HG02840 (cell line): ENCODE results near the gene CCL25.
"Not testable (repeated sequence)": the region's sequence is repeated elsewhere in the genome, so short reads cannot be mapped to it uniquely, and the experiment has no call there.

Source experiments
- ATAC-seq: cut with Tn5 transposase; IDR thresholded peaks from one replicate; pipeline ENCODE4 v1.9.1; 2021; ENCODE audit warnings: mild to moderate bottlenecking, moderate library complexity, moderate number of reproducible peaks; ENCODE audit not compliant: unreplicated experiment, low FRiP score

The CCL25 gene

DNA sequence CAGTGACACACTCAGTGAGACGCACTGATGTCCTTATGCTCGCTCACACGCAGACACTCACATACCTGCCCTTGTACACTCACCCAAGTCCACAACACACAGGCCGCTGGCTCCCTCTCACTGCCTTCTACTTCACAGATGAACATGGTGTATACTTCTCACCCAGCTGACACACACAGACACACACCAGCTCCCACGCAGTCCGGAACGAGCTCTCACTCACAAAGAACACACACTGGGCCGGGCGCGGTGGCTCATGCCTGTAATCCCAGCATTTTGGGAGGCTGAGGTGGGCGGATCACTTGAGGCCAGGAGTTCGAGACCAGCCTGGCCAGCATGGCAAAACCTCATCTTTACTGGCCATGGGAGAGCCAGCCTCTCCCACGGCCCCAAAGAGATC lies 31.6 kb downstream of the CCL25 start:
- no peak for ATAC-seq

GRCh38 chr19:8085598-8086408 lies 33.2 kb downstream of the CCL25 start:
- no peak for ATAC-seq

GRCh38 chr19:8086849-8087248 lies 34.3 kb downstream of the CCL25 start:
- no peak for ATAC-seq

GRCh38 chr19:8087876-8088275 lies 35.3 kb downstream of the CCL25 start:
- ATAC-seq = no peak

DNA sequence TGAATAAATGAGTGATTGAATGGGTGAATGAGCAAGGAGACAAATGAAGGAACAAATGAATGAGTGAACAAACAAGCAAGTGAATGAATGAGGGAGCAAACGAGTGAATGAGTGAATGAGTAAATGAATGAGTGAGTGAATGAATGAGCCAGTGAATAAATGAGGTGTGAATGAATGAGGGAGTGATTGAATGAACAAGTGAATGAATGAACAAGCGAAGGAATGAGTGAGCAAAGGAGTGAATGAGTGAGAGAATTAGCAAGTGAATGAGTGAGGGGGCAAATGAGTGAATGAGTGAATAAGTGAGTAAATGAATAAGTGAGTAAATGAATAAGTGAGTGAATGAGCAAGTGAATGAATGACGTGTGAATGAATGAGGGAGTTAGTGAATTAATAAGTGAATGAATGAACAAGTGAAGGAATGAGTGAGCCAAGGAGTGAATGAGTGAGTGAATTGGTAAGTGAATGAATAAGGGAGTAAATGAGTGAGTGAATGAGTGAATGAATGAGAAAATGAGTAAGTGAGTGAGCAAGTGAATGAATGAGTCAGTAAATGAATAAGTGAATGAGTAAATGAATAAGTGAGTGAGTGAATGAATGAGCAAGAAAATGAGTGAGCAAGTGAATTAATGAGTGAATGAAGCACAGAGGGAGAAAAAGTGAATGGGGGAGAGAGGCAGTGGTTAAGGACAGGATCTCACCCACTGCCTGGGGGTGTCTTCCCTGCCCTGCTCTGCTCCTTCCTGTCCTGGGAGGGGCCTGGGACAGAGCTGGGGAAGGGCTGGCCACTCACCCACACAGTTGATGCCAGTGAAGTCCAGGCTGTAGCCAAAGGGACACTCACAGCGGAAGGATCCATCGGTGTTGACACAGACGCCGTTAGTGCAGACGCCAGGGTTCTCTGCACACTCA lies 36.4 kb downstream of the CCL25 start:
- ATAC-seq = no peak

DNA sequence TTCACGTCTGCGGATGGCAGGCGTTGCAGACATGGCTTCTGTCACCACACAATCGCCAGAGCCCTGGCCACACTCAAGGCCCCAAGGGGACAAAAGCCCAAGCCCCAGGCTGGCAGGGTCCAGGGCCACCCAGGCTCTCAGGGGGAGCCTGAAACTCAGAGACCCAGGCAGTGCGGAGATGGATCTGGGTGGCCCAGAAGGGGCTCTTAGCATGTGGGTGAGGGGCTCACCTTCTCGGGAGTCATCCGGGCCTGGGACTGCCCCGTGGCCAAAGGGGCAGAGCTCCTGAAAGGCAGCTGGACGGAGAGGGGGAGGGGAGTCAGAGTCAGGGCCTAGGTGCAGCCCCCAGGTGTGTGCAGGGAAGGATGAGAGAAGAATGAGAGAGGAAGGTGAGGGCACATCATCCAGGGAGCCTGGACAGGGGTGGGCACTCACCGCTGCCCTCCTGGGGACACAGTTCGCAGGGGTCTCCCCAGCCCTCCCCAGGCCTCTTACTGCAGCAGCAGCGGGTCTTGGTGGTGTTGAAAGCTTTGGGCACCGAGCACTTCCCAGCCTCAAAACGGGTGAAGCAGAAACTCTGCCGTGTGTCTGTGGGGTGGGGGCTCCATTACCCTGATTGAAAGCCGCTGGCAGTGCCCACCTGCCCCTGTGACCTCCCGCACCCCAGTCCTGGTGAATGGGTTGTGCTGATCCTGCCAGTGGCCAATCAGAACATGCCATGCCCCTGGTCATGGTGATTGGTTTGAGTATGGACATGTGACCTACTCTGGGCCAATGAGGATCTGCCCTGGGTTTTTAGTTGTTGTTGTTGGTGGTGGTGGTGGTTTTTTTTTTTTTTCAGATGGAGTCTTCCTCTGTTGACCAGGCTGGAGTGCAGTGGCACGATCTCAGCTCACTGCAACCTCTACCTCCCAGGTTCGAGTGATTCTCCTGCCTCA lies 37.4 kb downstream of the CCL25 start:
- no peak for ATAC-seq

DNA sequence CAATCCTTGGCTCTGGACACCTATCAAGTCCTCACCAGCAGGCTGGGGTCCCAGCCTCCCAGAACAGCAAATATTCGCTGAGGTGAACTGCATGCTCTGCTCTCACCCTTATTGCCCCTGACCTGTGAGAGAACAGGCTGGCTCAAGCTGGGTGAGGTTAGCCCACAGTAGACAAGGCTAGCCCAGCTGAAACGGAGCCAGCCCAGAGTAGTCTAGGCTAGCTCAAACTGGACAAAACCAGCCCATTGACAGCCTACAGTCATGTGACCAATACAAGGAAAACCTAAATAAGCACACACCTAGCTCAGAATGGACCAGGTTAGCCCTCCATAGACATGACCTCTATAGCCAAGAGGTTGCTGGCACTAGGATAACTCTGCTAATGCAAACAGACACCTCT lies 38.4 kb downstream of the CCL25 start:
- no peak for ATAC-seq

DNA sequence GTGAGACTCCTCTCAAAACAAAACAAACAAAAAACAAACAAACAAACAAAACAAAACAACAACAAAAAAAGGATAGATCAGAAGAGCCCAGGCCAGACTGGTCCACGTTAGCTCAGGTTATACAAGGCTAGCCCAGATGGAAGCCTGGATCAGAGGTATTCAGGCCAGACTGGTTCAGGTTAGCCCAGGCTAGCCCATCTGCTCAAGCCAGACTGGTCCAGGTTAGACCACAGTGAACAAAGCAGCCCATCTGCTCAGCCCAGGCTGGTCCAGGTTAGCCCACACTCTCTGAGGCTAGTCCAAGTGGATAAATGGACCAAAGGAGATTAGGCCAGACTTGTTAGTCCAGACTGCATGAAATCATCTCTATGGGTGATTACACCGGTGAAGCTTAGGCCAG lies 41.2 kb downstream of the CCL25 start:
- no peak for ATAC-seq

DNA sequence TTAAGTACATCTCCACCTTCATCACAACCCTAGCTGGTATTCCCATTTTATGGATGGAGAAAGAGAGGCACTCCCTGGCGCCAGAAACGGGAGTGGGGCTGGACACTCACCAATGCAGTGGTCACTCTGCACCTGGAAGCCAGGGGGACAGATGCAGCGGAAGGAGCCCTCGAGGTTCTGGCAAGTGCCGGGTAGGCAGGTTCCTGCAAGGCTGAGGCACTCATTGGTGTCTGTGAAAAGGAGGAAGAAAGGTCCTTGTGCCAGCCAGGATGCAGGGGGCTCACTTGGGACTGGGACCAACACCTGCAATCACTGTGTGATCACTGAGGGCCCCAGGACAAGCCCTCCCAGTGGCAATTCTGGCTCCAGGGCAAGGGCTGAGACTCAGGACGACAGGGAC lies 41.8 kb downstream of the CCL25 start:
- ATAC-seq = no peak

DNA sequence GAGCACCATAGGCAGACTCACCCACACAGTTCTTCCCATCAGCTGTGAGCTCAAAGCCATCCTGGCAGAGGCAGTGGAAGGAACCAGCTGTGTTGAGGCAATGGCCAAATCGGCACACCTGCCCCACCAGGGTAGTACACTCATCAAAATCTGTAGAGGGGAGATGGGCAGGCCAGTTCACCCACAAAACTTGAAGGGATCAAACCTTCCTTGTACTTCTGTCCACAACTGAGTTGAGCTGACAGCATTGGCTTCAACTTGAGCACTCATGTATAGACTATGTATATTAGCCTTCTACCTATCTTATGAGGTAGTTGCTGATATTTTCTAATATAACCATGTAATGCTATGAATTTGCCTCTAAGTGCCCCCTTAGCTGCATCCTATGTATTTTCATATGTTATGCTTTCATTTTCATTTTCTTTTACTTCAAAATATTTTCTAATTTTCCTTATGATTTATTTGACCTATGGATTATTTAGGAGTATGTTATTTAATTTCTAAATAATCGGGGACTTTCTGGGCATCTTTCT lies 42.9 kb downstream of the CCL25 start:
- no peak for ATAC-seq

DNA sequence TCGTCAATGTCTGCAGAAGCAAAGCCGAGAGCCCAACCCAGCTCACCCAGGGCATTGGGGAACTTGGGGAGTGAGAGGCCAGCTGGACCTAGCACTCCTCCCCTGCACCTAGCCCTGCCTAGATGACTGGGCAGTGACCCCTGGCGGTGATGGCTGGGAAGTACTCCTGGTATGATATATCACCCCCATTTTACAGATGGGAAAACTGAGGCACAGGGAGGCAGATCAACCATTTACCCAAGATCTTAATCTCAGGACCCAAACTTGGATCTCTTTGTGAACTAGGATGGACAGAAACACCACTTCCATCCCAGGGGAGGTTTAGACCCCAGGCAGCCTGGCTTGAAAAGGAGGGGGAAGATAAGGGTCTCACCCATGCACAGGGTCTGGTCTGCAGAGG lies 43.5 kb downstream of the CCL25 start:
- ATAC-seq = no peak

DNA sequence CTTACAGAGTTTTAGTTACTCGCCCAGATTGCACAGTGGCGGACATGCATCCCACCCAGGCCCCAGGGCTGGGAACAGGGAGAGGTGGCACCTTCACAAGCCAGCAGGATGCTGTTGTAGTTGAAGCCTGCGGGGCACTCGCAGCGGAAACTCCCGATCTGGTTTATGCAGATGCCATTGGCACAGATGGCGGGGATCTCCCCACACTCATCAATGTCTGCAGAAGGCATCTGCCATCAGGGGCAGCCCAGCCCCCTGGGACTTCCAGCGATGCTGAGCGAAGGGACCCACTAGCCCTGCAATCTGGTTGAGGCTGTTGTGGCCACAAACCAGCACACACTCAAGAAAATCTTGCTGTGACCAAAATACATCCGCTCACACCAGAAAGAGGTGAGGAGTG lies 44.6 kb downstream of the CCL25 start:
- no peak for ATAC-seq

- ATAC-seq = no peak
Measured at GRCh38 chr19:8097681-8098567, 45.4 kb downstream of the CCL25 start.

GRCh38 chr19:8101311-8101710 lies 48.8 kb downstream of the CCL25 start:
- no peak for ATAC-seq

DNA sequence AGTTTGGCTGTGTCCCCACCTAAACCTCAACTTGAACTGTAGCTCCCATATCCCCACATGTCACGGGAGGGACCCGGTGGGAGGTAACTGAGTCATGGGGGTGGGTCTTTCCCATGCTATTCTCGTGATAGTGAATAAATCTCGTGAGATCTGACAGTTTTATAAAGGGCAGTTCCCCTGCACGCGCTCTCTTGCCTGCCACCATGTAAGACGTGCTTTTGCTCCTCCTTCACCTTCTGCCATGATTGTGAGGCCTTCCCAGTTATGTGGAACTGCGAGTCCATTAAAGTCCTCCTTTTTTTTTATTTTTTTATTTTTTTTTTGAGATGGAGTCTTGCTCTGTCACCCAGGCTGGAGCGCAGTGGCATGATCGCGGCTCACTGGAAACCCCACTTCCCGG lies 49.4 kb downstream of the CCL25 start:
- ATAC-seq = not testable (repeated sequence)

DNA sequence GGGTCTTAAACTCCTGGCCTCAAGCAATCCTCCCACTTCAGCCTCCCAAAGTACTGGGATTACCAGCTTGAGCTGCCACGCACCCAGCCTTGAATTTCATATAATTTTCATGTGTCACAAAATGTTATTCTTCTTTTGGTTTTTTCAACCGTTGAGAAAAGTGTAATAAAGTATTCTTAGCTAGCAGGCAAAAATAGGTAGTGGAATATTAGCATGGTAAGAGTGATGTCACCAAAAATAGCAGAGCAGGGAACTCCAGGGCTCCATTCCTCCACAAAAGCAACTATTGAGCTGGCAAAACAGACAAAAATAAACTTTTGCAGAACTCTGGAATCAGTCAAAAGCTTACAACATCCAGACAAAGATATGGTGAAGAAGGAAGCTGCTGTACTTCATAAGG lies 52.9 kb downstream of the CCL25 start:
- no peak for ATAC-seq

- ATAC-seq = no peak
Measured at GRCh38 chr19:8107301-8107903, 54.8 kb downstream of the CCL25 start.

- no peak for ATAC-seq
Measured at GRCh38 chr19:8108560-8109445, 56.2 kb downstream of the CCL25 start.
